Stimulated activated CD4-positive, alpha-beta T cell treated with anti-CD3 and anti-CD28 coated beads, Interleukin-4, amount 100 ng/mL, for 48 hours (primary cell): ENCODE data around the gene CAMK1D.
A peak's percentile ranks its signal among the peaks of the same experiment; 100 is the strongest.
"Not testable (repeated sequence)": the region's sequence is repeated elsewhere in the genome, so short reads cannot be mapped to it uniquely, and the experiment has no call there.

Experiments used
- DNase-seq, 2 donors: peaks; one replicate each; pipeline ENCODE4 v3.0.0-alpha.2; 2020; ENCODE audit warnings: low read depth in 2 of 2

CAMK1D gene

GRCh38 chr10:12428447-12429135 lies 79.2 kb downstream of the CAMK1D start:
- no peak for DNase-seq

DNA sequence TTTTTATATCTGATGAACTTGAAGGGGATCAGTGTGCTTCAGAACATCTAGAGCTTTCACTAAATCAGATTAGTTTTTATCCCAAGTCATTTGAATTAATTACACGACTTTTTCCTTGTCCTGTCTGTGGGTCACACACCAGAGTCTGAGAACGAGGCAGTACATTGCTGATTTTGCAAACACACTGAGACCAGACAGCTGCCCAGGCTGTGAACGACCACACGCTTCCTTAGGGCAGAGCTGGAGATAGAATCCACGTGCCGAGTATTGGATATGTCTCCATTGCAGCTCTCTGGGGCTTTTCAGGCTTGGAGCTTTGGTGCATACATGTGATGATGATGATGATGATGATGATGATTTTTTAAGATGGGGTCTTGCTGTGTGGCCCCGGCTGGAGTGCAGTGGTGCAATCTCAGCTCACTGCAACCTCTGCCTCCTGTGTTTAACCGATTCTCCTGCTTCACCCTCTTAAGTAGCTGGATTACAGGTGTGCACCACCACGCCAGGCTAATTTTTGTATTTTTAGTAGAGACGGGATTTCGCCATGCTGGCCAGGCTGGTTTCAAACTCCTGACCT lies 81.1 kb downstream of the CAMK1D start:
- no peak for DNase-seq

- DNase-seq, result no peak
Observed at GRCh38 chr10:12431151-12432101, 82.1 kb downstream of the CAMK1D start.

DNA sequence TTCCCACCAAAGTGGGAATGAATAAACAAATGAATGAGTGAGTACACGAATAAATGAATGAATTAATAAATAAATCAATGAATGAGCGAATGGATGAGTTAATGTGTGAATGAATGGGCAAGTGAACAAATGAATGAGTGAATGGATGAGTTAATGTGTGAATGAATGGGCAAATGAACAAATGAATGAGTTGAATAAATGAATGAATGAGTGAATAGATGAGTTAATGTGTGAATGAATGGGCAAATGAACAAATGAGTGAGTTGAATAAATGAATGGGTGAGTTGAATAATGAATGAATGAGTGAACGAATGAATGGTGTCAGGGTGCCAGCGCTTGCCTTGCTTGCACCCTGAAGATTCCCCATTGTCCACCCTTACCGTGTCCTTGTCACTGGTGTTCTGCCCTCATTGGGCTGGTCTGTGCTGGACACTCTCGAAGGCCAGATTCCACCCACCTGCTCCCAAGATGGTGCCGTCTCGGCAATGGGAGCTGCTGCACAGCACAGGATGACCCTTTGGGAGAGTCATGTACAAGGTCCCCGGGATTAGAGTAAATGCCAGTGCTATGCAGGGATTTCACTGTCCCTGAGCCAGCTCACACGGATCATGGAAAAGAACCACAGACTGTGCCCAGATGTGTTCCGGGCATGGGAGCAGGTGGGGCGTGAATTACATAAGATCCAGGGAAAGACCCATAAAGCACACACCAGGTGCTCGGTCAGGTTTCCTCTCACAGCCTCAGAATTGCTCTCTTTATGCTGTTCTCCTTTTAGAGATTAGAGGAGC lies 83.2 kb downstream of the CAMK1D start:
- no peak for DNase-seq

- DNase-seq, result no peak
Observed at GRCh38 chr10:12434277-12434676, 84.9 kb downstream of the CAMK1D start.

DNA sequence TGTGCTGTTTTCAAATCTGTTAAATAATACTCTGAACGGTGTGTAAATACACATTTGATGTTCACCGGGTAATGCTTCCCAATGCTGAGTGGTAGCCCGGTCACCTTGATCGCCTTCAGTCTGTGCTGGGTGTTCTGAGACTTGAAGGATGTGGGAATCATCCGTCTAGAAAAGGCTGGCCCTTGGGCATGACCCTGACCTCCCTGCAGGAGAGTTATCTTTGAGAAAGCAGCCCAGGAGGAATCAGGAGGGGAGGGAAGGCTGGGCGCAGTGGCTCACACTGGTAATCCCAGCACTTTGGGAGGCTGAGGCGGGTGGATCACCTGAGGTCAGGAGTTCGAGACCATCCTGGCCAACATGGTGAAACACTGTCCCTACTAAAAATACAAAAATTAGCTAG lies 85.3 kb downstream of the CAMK1D start:
- not testable (repeated sequence) for DNase-seq

DNA sequence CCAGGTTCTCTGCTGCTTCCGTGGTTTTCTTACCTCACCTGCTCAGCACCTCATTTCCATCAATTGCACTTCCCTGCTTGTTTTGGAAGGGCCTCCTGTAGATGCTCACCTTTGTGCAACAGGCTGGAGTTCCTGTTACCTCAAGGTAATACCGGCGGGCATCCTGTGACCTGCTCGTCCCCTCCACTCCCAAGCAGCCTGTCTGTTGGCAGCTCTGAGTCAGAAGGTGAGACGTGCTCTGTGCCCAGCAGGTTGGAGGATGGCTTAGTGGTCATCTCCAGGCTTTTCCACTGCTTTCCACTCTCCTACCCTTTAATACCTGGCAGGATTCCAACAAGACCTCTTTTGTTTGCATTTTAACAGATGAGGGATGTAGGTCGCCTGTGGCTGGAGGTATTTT lies 86.0 kb downstream of the CAMK1D start:
- DNase-seq, result no peak

GRCh38 chr10:12438919-12439692 lies 89.8 kb downstream of the CAMK1D start:
- no peak for DNase-seq

GRCh38 chr10:12439767-12440166 lies 90.4 kb downstream of the CAMK1D start:
- not testable (repeated sequence) for DNase-seq

- no peak for DNase-seq
Observed at GRCh38 chr10:12443026-12443425, 93.7 kb downstream of the CAMK1D start.

DNA sequence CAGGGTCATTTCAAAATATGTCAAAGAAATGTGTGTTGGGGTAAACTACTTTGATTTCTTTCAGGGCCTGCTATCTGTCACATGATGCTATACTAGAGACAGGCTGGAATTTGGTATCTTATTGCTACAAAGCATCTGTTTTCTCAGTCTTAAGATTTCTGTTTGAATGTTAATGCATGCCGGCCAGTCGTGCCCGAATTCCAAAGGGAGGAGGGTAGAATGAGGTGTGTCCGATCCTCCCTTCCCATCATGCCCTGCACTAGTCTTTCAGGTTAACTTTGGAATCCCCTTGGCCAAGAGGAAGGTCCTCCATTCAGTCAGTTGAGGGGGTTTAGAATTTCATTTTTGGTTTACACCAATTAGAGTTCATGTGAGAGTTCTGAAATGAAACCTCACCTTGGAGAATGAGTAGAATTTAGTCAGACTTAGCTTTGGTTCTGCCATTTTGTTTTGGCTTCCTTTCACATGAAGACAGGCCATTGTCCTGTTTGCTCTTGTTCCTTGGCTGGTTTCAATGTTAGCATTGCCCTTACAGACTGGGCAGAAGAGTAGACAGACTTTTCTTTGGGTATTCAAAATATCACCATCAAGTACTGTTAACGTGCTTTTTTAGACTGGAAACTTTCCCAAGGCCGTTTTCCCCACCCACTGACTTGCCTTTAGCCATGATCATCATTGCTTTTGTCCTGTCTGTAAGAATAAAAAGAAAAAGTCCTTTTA lies 95.8 kb downstream of the CAMK1D start:
- no peak for DNase-seq

DNA sequence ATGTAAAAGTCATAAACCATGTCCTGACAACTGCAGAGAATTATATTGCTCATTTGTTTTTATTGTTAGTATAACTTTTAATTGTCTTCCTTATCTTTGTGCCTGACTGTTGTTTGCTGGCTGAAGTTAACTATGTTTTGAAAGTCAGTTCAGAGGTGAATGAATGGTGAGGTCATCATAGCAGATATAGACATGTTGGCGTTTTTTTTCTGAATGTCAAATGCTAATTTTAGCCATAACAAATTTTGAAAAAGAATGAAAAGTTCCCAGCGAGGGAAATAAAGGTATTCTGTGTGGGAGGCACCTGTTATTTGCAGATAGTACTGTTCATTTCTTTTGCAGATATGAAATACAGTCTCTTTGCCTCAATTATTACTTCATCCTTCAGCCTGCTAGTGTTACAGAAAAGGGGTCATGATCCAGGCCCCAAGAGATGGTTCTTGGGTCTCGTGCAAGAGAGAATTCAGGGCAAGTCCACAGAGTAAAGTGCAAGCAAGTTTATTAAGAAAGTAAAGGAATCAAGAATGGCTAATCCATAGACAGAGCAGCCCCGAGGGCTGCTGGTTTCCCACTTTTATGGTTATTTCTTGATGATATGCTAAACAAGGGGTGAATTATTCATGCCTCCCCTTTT lies 96.5 kb downstream of the CAMK1D start:
- DNase-seq, result no peak

DNA sequence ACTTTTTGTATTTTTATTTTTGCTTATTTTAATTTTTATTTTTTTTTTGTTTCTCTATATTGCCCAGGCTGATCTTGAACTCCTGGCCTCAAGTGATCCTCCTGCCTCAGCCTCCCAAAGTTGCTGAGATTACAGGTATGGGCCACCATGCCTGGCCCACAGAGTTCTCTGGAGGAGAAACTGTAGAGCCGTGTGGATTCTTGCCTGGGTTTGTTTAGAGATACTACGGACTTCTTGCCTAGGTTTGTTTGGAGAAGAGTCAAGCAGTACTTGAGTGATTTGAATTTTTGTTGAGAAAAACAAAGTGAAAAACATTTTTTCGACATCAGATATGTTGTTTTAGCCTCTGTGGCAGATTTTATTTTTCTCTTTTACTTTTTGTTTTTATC lies 99.0 kb downstream of the CAMK1D start:
- DNase-seq, result no peak

GRCh38 chr10:12448729-12449391 lies 99.5 kb downstream of the CAMK1D start:
- DNase-seq, result peak; percentile 38 to 66

- no peak for DNase-seq
Observed at GRCh38 chr10:12455318-12455717, 106.0 kb downstream of the CAMK1D start.

DNA sequence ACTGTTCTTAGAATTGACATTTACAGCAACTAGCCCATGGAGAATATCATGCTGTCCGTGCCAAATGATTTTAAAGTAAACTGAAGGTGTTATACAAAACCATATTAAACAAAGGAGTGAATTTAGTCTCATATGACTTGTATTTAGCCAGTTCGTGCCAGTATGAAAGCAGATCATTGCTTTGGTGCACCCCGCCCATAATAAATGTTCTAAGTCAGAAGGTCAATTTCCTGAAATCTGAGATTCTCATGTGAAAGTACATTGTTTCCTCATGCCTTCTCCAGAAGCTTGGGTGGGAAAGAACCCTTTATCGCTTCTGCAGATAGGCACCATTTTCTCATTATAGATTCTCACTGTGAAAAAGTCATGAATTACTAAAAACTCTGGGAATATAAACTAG lies 106.4 kb downstream of the CAMK1D start:
- no peak for DNase-seq

DNA sequence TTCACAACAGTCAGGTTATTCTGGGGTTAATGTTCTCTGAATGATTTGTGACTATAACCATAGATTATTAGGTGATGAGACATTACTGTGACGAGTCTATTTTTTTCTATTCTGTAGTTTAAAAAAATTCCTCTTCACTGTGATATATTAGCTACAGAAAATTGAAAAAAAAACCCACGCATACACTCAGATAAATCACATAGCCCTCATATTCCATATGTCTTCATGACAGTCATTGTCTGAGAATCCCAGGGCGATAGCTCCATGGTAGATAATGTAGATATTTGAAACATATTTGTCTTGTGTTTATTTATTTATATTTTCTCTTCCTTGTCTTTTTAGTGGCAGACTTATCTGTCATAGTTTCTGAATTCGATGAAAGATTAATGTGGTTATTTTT lies 110.0 kb downstream of the CAMK1D start:
- no peak for DNase-seq

DNA sequence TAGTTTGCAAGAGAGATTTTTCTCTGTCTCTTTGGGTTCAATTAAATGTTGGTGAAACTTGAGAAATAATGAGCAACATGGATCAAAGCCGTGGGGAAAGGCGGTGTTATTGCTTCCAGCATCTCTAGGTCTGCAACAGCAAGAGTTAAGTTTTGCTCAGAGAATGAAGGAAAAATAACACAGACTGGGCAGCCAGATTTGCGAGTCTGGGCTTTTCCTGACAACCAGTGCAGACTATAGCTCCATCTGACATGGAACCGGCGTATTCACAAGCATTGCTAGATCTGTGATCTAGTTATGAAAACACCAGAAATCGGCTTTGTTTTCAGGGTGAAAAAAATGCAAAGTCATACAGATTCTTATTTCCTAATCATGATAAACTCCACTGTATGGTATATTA lies 110.4 kb downstream of the CAMK1D start:
- DNase-seq, result no peak

DNA sequence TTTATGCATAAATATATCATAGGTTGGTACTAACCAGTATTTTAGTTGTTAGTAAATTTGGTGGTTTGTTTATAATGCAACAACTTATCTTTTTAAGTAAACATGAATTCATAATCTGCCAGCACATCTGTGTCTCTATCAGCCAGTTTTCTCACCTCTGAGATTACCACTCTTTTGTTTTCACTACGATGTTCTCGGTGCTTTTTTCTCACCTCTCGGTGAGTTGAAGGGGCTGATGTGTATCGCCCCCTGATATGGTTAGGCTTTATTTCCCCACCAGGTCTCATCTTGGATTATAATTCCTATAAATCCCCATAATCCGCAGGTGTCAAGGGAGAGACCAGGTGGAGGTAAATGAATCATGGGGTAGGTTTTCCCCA lies 114.1 kb downstream of the CAMK1D start:
- no peak for DNase-seq
